Stimulated activated CD4-positive, alpha-beta T cell treated with anti-CD3 and anti-CD28 coated beads, TNF-alpha, amount 100 ng/mL, for 4 hours (primary cell): Measurements from ENCODE around the gene ASB2.
A peak's percentile ranks its signal among the peaks of the same experiment; 100 is the strongest.

Experiments used
- DNase-seq, 3 experiments: peaks; one replicate each; pipeline ENCODE4 v3.0.0-alpha.2; 2020; ENCODE audit warnings: low read depth in 3 of 3

The ASB2 gene

GRCh38 chr14:93927800-93928145 lies 48.6 kb downstream of the ASB2 start:
- no peak for DNase-seq

- no peak for DNase-seq
These were observed 49.2 kb downstream of the ASB2 start, which contains the start of gene FAM181A for GRCh38 chr14:93926873-93927799. Gene FAM181A, plus strand, starts transcription at chr14:93927344. Its CDS starts 942 bp downstream, at chr14:93928286.

- DNase-seq, result no peak
These were observed 50.0 kb downstream of the ASB2 start for GRCh38 chr14:93926245-93926872.

- no peak for DNase-seq
These were observed 50.9 kb downstream of the ASB2 start for GRCh38 chr14:93925374-93925895.

- DNase-seq, result no peak
These were observed 51.6 kb downstream of the ASB2 start for GRCh38 chr14:93924592-93925355.

GRCh38 chr14:93923626-93924025 lies 52.7 kb downstream of the ASB2 start:
- no peak for DNase-seq

GRCh38 chr14:93921001-93921806 lies 55.2 kb downstream of the ASB2 start:
- no peak for DNase-seq

DNA sequence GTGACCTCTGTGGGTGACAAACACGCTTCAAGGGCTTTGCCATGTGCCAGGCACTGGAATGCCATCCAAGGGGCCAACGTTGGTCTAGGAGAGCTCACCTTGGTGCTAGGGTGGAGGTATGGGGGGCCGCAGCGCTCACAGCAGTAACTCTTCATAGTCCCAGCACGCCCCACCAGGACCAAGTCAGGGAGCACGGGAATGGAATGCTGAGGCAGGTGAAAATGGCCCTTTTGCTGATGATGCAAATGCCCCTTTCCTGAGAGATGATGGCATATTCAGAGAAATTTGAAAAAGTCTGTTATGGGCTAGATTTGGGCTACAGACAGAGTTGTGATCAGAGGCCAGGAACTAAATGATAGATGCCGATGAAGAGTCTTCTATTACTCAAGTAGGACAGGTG lies 59.2 kb downstream of the ASB2 start:
- no peak for DNase-seq

- DNase-seq, result no peak
These were observed 59.9 kb downstream of the ASB2 start for GRCh38 chr14:93916498-93916897.

GRCh38 chr14:93915800-93916199 lies 60.6 kb downstream of the ASB2 start:
- DNase-seq, result no peak

DNA sequence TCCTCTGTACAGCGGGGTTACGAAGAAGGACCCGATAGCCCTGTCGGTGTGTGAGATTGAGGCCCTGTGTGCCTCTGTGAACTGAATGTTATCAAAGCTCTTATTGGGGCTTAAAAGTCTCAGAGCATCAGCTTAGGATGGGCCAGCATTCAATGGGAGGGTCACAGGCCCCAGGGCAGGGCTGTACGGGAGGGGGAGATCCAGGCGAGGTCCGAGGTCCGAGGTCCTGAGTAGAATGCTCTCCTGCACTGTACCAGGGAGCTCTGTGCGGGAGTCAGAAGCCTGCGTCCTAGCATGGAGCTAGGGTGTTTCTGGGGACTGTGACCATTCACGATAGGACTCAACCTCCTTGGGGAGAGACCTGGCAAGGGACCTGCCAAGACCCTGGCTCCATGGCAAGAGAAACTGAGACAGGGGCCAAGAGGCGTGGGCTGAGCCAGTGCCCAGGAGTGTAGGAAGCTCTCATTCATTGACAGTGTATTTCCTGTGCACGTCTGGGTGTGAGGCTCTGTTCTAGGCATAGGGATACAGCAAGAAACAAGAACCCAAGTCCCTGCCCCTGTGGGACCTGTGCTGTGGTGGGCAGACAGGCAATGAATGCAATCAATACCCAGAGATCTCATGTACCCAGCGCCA lies 61.2 kb downstream of the ASB2 start:
- no peak for DNase-seq

- no peak for DNase-seq
These were observed 62.1 kb downstream of the ASB2 start for GRCh38 chr14:93914278-93914677.

DNA sequence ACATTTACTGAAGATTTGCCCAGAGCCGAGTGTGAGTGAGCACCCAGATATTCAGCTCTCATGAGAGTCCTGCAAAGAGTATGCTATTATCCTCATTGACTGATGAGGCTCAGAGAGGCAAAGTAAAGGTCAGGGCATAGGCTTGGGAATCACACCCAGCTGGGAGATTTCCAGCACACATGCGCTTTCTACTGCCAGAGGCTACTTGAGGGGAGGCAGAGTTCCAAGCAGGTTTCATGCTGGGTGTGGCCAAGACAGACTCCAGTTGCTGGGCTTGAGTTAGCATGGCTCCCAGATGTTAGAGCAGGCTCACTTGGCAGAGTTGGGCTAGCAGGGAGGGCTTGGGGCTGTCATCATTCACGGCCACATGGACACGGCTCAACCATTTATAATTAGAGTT lies 63.6 kb downstream of the ASB2 start:
- DNase-seq, result no peak

DNA sequence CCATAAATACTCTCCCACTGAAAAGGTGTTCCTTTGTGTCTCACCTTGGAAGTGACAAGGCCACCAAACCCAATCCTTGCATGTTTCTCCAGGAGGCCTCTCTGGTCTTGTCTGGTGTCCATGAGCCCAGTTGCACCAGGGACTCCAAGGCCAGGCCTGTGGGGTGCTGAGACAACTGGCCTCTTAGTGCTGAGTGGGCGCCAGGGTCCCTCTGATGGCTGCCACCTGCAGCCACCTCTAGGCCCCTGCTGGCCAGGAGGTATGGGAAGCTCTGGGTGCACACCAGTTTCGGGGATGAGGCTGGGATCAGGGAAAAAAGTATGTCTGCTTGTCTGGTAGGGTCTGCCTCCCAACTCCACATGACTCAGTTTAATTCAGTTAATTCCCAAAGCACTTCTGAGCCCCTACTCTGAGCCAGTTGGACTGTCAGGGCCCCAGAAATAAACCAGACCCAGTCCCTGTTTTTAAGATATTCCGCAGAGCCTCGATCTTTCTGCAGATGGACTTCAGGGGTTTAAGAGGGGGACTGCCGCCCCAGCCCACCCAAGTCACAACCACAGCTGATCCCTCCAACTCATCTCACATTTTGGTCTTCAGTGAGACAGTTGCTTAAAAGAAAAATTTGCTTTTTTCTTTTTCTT lies 64.3 kb downstream of the ASB2 start:
- no peak for DNase-seq

DNA sequence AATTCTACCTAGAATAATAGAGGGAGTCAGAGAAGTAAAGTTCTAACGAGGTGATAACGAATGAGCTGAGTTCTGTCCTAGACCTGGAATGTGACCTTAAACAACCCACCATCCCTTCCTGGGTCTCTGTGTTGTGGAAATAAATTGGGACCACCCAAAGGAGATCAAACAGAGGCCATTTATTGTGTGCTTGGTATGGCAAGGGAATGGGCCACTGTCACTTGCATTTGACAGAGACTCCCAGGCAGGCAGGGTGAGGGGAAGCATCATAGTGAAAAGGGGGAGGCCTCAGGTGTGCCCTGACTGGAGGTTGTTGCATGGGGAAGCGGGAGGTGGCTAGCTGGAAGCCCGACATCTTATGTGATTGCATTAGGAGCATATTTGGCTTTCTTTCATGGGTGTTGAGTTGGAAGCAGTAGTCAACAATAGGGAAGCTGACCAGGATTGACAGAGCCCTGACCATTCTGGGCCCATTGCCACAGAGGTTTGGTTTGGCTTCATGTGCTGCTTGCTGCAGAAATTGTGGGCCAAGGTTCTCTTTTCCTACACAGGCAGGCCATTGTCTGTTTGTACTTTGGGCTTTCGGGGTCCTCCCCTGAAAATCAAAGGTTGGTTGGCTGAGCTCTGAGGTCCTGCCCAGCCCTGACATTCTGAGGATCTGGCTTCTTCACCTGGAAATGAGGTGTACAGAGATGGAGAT lies 66.8 kb downstream of the ASB2 start:
- no peak for DNase-seq

DNA sequence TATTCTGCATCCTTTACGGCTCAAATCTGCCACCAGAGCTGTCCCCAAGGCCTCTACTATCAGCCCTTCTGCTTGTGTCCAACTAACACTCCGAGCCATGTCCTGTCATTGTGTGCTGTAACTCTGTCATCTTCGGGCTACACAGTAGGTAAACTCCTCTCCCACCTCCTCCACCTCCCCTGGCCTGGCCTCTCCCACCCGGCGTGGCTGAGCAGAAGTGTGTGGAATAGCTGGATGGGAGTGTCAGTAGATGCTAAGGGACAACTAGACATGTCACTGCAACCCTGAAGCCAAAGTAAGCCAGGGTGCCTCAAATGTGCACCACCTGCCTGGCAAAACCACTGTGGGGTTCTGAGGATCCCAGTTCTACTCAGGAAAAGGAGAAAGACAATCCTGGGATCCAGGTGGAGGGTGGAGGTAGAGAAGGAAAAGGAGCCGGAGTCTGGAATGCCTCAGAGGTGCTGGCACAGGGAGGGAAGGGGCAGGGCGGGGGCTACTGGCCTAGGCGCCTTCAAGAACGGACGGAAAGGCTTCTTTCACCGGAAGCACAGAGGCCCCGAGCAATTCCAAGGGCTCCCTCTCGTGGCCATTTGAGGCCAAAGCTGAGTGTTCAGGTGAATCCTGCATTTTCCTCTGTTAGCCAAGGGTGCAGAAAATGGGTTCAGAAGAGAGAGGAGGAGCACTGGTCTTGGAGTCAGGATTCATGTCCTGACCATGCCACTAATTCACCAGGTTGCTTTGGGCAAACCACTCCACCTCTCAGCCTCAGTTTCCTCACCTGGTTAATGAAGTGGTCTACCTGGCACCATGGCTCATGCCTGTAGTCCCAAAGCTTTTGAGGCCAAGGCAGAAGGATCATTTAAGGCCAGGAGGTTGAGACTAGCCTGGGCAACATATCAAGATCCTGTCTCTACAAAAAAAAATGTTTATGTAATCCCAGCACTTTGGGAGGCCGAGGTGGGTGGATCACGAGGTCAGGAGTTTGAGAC lies 69.7 kb downstream of the ASB2 start:
- peak in 2 of 3 experiments; percentile 15 to 18 for DNase-seq

GRCh38 chr14:93905623-93906022 lies 70.7 kb downstream of the ASB2 start:
- no peak for DNase-seq
